CD4-positive, alpha-beta T cell treated with Interleukin-12 subunit alpha and Interleukin-12 subunit beta, for 1 hour (primary cell): ENCODE measurements around the gene TIMP2.
A peak's percentile ranks its signal among the peaks of the same experiment; 100 is the strongest.
"Not testable (repeated sequence)": the region's sequence is repeated elsewhere in the genome, so short reads cannot be mapped to it uniquely, and the experiment has no call there.

Source experiments
- DNase-seq: peaks from one replicate; pipeline ENCODE4 v3.0.0-alpha.2; 2020

Gene TIMP2

GRCh38 chr17:78954684-78955083, 29.5 kb upstream of the TIMP2 start:
- no peak for DNase-seq

GRCh38 chr17:78953356-78954350, 28.5 kb upstream of the TIMP2 start:
- DNase-seq = no peak

DNA sequence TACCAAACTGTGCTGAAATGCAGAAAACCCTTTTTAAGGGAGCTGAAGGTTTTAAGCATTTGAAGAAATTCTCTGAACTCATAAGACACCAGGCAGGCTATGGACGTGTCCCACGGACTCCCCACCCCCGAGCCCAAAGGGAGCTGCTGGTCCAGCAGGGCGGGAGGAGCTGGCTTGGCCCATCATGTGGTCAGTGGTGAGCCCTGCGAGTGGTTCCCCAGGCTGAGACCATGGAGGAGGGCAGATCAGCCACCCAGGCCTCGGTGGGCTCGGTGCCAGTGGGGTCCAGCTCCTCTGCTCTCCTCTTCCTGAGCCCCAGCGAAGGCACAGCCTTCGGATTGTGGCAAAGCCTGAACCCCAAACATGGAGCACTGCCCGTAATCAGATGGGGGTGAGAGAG, 27.5 kb upstream of the TIMP2 start:
- DNase-seq = no peak

- no peak for DNase-seq
These were observed 26.9 kb upstream of the TIMP2 start for GRCh38 chr17:78951967-78952551.

DNA sequence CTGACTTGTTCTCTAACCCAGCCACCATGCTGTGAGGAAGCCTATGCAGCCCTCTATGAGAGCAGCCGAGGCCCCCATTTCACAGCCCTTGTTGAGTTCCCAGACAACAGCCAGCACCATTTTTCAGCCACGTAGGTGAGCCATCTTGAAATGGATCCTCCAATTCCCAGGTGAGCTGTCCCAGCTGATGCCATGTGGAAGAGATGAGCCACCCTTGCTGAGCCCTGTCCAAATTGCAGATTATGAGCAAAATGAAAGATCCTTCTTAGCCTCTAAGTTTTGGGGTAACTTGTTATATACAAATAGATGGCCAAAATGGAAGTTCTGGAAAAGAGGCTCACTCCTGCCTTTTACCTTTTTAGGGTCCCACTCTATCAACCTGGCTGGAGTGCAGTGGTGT, 25.7 kb upstream of the TIMP2 start:
- DNase-seq = no peak

DNA sequence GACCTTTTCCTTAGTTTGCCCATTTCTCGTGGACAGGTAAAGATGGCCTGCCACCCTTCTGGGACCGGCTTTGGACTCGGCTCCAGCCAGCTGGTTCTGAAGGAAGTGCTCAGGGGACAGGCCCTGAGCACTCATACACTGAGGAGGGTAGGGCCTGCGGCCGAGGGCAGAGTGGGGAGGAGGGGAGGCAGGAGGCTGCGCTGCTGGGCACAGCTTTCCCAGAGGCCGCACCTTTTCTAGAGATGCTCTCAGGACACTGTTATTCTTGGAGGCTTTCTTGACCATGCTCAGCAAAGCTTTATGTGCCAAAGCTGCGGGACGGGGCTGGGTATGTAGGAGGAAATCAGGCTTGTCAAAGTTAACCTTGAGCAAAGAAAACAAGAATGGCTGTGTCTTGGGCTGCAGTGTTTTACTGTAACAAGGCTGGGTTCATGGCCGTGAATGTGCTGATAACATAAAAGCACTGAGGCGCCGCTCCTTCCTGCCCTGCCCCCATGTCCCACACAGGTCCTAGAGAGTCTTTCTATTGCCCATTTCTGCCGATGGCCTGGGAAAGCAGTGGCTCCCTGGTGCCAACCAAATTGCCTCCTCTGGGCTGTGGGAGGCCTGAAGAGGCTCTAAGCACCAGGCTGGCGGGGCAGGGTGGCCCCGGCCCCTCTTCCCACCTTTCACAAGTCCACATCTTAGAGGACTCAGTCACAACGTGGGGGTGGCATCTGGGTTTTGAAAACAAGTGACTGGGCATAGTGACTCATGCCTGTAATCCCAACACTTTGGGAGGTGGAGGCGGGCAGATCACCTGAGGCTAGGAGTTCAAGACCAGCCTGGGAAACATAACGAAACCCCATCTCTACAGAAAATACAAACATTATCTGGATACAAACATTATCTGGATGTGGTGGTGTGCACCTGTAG, 22.3 kb upstream of the TIMP2 start:
- no peak for DNase-seq

DNA sequence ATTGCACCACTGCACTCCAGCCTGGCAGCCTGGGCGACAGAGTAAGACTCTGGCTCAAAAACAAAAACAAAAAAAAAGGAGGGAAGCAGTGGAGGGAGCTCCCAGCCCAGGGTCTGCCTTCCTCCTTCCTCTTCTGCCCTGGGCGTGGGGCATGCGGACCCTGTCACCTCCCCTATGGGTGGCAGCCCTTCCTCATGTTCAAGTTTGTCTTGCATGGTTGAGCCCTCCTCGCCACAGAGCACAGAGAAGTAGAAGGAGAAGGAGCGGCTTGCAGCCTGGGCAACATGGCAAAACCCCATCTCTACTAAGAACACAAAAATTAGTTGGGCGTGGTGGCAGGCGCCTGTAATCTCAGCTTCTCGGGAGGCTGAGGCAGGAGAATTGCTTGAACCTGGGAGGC, 21.4 kb upstream of the TIMP2 start:
- no peak for DNase-seq

DNA sequence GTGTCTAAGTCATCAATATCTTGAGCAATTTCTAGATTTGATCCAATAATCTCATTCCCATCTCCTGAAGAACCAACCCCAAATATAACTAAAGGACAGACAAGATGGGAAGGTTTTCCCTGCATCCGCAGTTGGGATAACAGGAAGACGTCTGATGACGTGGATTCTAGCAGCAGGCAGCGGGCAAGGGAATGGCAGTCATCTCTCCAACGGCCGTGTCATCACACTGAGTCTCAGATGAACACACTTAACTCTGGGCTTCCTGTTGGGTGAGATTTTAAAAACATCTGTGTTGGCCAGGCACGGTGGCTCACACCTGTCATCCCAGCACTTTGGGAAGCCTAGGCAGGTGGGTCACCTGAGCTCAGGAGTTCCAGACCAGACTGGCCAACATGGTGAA, 20.9 kb upstream of the TIMP2 start:
- DNase-seq = no peak

GRCh38 chr17:78945455-78945854, 20.3 kb upstream of the TIMP2 start:
- not testable (repeated sequence) for DNase-seq

DNA sequence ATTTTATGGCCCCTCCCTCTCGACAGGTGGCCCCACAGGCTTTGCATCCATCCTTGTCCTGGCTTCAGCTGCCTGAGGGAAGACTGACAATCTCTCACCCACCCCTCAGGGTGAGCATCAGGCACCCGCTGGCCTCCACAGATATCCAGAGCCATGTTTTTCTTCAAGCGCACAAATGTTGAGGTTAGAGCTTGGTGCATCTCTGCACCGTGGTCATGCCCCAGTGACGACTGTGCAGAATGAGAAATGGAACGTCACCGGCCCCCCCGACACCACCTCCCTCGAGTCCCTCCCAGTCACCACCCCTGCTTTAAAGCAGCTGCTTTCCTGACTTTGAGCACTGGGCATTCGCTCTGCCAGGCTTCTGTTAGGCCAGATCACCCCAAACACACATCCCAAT, 19.8 kb upstream of the TIMP2 start:
- DNase-seq = no peak

DNA sequence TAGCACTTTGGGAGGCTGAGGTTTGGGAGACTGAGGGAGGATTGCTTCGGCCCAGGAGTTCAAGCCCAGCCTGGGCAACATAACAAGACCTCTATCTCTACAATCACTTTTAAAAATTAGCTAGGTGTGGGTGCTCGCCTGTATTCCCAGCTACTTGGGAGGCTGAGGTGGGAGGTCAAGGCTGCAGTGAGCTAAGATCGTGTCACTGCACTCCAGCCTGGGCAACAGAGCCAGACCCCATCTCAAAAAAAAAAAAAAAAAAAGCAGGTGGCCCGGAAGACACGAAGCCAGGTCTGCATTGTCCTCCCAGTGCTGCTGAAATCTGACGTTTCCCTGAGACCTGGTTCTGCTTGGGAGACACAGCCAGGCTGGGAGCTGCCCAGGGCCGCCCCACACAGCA, 18.8 kb upstream of the TIMP2 start:
- DNase-seq = no peak

DNA sequence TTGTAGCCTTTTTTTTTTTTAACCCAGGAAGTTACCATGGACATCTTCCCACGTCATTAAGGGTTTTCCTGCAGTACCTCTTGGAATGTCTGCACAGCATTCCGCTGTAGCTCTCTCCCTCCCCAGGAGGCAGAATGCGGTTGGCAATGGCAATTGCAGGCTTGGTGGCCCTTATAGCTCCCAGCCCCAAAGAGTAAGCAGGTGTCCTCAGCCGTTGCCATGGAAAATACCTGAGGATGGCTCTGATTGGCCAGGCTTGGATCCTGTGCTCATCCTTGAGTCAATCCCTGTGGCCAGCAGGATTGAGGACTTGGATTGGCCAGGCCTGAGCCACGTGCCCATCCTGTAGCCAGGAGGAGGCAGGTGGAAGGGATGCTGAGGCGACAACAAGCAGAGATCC, 15.5 kb upstream of the TIMP2 start:
- no peak for DNase-seq

DNA sequence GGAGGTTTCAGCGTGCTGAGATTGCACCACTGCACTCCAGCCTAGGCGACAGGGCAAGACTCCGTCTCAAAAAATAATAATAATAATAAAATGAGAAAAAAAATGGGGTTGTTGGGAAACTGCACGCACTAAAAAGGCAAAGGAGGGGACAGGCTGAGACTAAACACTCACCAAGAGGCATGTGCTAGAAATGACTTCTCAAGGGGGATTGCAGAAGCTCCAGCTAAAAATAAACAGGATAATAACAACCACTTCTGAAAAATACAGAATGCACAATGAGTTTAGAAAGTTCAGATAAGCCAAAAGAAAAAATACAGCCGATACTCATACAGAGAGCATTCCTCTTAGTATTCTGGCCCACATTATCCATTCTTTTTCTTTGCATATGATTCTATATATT, 15.1 kb upstream of the TIMP2 start:
- no peak for DNase-seq

DNA sequence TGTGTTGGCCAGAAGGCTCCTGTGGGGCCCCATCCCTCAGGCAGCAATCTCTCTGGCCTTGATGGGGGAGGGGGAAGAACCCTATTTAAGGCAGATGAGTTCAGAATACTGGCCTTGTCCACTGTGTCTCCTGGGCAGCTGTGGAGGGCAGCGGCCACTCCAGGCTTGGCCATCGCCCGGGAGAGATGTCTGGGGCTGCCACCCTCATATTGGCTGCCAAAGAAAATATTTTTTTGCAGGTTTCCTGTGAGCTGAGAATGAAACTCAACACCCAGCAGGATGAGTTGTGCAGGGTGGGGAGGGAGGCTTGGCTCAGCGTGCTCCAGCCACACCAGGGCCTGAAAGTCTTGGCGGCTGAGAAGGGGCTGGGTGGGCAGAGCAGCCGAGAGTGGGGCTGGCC, 14.4 kb upstream of the TIMP2 start:
- no peak for DNase-seq

GRCh38 chr17:78937561-78937960, 12.4 kb upstream of the TIMP2 start:
- no peak for DNase-seq

GRCh38 chr17:78935419-78936323, 10.5 kb upstream of the TIMP2 start:
- DNase-seq = no peak

DNA sequence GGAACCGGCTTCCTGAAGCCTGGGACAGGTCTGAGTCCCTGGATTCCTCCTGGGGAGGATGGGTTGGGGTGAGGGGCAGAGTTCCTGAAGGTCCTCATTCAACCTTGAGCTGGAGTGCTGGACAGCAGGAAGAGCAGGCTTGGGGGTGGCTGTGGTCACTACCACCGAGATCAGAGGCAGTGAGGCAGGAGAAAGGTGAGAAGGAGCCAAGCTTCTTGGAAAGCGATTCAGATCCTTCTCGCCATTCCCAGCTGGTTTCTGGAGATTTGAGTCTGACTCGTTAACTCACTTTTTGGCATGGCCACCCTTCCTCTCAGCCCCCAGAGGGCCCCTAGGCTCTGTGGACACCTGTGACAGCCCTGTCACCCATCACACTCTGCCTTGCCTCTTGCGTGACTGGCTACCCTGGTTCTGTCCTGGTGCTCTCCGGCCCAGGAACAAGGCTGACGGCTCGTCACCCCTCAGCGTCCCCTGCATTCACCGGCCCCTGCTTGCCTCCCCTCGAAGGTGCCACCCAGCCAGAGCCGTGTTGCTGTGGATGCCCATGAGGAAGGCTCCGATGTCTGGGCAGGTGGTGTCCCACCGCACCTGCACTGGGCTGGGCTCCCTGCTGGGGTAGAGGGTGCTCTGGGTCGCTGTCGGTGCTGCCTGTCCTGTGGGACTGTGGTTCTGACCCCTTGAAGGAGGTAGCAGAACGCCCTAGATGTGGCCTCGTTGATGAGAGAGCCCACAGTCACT, 9.7 kb upstream of the TIMP2 start:
- DNase-seq = no peak

DNA sequence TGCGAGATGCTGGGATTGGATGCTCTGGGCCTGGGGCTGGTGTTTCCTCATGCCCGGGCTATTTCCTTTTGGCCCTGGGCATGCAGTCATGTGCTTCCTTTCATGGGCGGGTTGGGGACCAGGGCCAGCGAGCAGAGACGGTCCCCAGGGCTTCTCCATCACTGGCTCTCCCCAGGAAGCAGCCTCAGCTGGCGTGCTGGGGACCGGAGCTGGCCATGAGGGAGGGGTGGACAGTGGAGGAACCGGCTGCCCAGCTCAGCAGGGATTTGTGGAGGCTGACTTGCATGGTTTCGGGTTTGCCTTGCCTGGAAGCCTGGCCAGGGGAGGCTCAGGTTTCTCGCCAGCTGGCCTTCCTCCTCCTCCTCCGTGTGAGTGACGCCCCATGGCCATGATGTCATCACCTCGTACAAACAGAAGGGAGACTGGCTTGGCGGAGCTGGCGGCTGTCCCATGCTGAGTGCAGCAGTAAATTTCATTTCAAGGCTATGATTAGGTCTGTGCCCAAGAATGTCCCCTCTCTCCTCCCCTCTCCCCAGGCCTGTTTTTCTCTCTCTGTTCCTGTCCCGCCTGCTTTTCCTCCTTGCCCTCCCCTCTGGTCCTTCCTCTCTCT, 8.9 kb upstream of the TIMP2 start:
- no peak for DNase-seq

DNA sequence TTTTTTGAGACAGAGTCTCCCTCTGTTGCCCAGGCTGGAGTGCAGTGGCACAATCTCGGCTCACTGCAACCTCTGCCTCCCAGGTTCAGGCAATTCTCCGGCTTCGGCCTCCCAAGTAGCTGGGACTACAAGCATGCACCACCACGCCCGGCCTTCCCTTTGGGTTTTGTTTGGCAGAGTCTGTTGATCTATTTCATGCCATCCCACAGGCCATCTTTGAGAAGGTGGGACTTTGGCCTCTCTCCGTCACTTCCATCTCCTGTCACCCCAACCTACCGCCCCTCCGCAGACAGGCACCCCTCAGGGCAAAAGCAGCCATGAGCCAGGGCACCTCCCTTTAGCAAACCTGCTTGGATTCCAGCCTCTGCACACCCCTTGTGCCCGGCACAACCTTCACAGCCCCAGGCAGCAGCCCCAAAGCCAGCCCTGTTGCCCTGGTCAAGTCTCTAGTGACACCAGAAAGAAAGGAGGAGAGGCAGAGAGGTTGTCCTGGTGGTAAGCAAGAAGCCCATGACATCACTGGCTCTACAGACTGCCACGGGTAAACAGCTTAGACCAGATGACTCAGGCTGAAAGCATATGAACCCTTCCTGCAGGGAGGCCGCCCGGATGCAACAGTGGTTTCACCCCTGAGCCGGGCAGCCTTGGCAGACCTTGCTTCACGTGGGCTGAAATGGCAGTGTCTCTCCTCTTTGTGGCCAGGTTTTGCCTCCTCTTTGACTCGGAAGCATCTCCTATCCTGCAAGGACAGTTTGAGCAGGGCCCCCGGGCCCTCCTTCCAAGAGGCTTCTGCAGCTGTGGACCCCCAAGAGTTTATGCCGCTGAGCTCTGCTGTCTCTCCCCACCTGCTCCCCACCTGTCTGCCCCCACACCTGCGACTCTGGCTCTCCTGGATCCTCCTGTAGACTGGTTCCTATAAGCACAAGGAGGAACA, 8.1 kb upstream of the TIMP2 start:
- peak; percentile 48 for DNase-seq
